HG02678 (cell line): ENCODE results near the gene PLCL2.
"Not testable (repeated sequence)": the region's sequence is repeated elsewhere in the genome, so short reads cannot be mapped to it uniquely, and the experiment has no call there.

Source experiments
- ATAC-seq: cut with Tn5 transposase; IDR thresholded peaks from one replicate; pipeline ENCODE4 v1.9.1; 2021; ENCODE audit warnings: mild to moderate bottlenecking, moderate library complexity; ENCODE audit not compliant: unreplicated experiment

Gene PLCL2

DNA sequence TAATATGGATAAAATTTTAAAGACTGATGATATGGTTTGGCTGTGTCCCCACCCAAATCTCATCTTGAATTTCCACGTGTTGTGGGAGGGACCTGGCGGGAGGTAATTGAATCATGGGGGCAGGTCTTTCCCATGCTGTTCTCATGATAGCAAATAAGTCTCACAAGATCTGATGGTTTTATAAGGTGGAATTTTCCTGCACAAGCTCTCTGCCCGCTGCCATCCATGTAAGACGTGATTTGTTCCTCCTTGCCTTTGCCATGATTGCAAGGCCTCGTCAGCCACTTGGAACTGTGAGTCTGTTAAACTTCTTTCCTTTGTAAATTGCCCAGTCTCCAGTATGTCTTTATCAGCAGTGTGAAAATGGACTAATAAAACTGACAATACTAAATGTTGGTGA lies 222.0 kb downstream of the PLCL2 start:
- not testable (repeated sequence) for ATAC-seq

DNA sequence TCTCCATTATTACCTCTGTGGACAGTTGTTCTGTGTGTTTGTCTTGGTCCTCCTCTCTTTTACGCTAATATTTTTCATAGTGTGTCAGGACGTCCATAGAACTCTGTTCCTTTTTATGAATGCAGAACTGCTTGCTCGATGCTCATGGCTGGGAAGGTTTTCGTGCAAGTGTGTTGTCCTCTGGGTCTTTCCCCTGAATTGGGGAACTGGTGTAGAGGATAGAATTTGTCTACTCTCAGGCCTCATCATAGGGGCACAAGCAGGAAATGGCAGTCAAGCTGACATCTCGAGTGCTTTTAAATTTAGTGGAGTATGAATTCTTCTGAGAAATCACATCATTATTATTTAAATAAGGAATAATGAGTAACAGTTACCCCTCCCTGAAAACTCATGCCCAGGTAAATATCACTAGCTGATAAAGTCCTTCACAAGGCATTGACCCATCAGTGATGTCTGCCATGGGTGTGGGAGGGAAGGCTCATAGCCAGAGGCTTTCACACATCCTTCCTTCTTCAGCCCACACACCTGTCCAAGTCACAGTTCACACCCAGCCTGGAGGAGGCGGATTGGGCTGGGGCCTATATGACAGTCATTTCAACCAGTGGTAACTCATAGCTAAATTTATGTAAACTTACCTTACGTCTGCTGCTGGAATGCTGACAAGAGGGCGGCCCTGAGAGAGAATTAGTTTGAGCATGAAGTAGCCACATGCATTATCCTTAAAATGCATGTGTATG lies 226.1 kb downstream of the PLCL2 start:
- ATAC-seq: peak; percentile 52

DNA sequence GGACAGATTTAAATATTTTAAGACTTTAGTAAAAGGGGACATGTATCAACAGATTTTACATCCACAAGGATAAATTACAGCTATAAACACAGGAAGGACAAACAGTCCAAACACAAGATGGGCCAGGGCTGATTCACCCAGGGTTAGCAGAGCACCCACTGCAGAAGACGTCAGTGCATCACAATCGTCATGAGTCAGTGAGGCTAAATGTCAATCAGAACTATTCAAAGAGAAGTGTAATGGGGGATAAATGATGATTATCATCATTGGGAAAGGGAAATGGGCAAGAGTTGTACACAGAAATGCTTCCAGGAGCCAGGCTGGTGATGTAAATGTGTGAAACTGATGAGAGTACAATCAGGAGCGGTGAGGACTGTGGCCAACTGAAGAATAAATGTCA lies 226.8 kb downstream of the PLCL2 start:
- no peak for ATAC-seq

DNA sequence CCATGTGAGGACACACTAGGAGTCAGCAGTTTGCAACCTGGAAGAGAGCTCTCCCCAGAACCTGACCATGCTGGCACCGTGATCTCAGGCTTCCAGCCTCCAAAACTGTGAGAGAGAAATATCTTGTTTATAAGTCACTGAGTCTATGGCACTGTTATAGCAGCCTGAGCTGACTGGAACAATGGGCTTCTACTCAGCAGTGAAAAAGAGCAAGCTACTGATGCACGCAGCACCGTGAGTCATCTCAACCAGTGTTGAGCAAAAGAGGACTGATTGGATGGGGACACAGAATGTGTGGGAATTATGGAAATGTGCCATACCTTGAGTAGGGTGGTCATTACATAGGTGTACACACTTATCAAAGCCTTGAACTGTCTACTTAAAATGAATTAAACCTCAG lies 230.4 kb downstream of the PLCL2 start:
- ATAC-seq: no peak

DNA sequence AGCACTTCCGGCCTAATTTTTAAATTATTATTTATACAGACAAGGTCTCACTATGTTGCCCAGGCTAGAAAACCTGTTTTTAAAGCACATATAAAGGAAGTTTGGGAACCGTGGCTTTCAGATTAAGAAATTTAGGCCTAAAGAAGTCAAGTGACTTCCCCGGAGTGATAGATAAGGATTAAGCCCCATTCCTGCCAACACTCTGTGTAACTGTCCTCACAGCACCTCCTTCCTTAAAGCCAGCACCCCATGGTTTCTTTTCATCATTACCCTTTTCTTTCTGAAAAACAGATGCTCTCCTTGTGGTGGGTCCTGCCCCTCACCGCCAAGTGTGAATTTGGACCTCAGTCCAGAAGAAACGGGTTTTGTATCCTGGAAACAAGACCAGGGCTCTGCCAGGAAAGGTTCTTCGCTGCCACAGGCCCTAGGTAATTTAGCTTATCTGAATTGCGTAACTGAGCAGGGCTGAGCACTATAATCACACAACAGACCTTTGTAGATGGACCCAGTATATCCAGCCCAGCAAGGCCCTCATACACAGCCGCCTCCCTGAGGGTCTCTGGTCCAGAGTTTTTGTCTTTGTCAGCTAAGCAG lies 231.3 kb downstream of the PLCL2 start:
- ATAC-seq: no peak

DNA sequence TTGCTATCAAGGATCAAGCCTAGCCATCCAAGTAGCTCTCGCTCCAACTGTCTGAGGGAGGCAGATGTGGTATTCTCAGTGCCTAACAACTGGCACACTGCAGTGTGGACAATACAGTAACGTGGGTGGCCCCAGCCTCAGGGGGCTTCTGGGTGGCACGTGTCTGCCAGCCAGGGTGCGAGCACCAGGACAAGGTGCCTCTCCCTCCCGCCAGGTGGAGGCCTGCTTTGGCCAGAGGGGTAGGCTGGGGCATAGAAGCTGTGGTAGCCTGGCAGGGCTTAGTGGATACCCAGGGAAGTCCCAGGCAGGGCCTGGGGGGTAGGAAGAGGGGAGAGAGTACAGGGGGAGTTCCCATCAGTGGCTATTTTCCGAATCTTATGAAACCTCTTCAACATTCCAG lies 234.0 kb downstream of the PLCL2 start:
- ATAC-seq: no peak

DNA sequence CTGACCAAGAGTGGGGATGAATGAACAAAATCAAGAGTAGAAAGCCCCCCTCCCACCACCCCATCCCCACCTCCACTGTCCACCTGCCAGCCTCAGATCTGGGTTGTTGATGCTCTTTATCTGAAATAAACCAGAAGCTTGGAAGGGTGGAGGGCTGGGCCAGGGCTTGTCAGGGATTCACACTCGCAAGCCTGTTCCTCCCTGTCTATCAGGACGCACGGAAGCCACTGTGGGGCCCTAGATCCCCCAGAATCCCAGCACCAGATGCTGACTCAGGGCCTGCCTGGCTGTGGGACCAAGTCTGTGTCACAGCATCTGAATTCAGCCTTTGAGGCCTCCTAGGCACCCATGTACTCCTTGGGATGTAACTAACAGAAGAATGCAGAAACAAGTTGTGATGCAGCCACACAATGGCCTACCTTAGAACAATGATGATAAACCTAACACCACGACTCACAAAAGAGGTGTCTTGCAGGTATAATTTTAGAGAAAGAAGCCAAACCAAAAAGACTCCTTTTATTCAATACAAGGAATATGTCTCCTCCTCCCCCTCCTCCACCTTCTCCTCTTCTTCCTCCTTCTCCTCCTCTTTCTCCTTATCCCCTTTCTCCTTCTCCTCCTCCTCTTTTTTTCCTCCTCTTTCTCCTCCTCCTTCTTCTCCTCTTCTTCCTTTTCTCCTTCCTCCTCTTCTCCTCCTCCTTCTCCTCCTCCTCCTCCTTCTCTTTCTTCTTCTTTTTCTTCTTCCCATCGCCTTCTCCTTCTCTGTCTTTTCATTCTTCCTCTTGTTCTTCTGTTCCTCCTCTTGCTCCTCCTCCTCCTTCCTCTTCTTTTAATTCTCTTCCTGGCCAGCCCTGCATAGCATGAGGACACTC lies 234.7 kb downstream of the PLCL2 start:
- ATAC-seq: no peak

DNA sequence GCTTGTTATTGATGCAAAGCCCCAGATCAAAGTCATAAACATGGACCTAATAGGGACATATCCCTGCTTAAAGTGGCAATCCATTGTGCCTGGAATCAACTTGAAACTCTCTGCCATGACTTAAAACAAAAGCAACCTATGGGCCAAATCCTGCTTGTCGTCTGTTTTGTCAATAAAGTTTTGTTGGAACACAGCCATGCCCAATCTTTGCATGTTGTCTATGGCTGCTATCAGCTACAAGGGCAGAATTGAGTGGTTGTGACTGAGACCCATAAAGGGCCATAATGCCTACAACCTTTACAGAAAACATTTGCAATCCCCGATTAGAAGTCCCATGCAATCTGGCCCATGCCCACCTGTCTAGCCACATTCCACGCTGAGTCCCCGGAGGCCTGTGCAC lies 235.4 kb downstream of the PLCL2 start:
- ATAC-seq: no peak

DNA sequence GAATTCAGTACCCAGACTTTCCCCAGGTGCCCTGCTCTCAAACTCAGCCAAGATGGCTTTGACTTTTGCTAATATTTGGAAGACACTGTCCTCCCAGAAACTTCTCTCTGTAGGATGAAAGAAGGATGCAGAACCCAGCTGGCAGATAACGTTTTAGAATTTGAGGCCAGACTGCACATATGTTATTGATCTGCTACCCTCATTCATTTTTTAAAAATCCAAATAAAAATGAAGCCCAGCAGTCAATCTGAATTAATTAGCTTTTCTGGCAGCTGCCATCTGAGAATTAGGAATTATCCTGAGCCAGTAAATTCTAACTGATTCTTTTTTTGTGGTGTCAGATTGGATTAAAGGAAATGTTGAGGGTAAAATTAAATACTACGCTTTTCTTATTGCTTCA lies 236.6 kb downstream of the PLCL2 start:
- ATAC-seq: no peak

DNA sequence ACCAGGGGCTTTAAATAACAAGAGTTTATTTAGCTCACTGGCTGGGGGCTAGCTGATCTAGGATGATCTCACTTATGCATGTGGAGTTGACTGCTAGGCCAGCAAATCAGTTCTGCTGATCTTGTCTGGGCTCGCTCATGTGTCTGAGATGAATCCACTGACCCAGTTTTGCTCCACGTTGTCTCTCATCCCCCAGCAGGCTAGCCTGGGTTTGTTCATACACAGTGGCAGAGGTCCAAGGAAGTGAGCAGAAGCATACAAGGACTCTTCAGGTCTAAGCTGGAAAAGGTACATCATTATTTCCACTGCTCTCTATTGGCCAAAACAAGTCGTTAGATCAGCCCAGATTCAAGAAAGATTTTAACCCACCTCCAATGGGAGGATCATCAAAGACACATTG lies 238.0 kb downstream of the PLCL2 start:
- ATAC-seq: no peak

DNA sequence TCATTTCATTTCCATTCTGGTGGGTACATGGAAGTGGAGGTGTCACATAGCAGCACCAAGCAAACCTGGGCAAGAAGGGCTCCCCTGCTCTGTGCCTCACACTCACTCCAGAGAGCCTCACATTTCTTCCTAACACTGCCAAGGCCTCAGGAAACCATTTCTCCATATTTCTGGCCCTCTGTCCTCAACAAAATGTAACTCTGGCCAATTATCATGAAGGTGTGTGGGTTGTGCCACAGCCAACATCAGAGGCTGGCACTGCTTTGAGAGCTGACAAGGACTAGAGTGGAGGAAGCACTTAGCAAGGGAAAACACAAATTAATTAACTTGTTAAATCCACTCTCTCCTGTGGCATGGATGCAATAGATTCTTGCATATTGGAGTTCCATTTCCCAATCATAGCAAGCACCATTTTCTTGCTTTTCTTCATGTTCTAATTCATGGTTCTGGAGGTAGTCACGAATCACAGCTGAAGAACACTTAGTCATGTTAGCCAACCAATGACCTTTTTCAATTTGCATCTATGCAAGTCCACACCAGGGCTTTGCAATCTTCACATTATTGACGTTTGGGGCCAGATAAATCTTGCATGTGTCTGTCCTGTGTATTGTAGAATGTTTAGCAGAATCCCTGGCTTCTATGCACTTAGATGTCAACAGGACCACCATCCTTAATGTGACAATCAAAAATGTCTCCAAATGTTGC lies 241.1 kb downstream of the PLCL2 start:
- no peak for ATAC-seq

DNA sequence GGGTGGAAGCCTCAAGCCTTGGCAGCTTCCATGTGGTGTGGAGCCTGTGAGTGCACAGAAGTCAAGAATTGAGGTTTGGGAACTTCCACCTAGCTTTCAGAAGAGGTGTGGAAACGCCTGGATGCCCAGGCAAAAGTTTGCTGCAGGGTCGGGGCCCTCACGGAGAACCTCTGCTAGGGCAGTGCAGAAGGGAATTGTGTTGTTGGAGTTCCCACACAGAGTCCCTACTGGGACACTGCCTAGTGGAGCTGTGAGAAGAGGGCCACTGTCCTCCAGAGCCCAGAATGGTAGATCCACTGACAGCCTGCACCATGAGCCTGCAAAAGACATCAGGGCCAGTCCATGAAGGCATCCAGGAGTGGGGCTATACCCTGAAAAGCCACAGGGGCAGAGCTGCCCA lies 243.9 kb downstream of the PLCL2 start:
- not testable (repeated sequence) for ATAC-seq

DNA sequence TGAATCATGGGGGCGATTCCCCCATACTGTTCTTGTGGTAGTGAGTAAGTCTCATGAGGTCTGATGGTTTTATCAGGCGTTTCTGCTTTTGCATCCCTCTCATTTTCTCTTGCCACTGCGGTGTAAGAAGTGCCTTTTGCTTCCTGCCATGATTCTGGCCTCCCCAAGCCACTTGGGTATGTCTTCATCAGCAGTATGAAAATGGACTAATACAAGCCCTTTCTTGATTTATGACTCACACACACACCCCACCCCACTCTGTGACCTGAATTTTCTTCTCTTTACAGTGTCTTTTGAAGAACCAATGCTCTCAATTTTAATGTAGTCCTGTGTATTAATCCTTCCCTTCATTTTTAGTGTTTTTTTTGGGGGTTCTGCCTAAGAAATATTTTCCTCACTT lies 244.8 kb downstream of the PLCL2 start:
- ATAC-seq: no peak

DNA sequence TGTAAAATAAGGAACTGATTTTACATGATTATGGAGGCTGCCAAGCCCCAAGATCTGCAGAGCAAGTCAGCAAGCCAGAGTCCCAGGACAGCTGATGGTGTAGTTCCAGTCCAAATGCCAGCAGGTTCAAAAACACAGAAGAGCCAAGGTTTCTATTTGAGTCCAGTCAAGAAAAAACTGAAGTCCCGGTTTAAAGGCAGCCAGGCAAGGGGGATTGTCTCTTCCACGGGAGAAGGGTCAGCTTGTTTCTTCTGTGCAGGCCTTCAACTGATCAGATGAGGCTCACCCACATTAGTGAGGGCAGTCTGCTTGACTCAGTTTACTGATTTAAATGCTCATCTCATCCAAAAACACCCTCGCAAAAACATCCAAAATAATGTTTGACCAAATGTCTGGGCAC lies 246.2 kb downstream of the PLCL2 start:
- no peak for ATAC-seq

DNA sequence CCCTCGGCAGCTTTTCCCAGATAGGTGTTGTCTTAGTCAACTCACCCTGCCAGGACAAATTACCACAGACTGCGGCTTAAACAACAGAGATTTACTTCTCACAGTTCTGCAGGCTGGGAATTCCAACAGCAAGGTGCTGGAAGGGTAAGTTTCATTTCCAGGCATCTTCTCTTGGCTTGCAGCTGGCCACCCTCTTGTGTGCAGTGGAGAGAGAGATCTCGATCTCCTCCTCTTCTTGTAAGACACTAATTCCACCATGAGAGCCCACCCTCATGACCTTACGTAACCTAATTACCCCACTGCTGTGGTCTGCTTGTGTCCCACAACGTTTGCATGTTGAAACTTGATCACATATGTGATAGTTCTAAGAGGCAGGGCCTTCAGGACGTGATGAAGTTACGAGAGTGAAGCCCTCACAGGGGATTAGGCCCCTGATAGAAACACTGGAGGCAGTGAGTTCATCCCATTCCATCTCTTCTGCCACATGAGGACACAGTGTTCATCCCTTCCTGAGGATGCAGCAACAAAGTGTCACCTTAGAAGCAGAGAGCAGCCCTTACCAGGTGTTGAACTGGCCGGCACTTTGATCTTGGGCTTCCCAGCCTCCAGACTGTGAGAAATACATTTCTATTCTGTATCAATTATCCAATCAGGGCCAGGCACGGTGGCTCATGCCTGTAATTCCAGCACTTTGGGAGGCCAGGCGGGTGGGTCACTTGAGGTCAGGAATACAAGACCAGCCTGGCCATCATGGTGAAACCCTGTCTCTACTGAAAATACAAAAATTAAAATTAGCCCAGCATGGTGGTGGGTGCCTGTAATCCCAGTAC lies 247.7 kb downstream of the PLCL2 start:
- no peak for ATAC-seq

DNA sequence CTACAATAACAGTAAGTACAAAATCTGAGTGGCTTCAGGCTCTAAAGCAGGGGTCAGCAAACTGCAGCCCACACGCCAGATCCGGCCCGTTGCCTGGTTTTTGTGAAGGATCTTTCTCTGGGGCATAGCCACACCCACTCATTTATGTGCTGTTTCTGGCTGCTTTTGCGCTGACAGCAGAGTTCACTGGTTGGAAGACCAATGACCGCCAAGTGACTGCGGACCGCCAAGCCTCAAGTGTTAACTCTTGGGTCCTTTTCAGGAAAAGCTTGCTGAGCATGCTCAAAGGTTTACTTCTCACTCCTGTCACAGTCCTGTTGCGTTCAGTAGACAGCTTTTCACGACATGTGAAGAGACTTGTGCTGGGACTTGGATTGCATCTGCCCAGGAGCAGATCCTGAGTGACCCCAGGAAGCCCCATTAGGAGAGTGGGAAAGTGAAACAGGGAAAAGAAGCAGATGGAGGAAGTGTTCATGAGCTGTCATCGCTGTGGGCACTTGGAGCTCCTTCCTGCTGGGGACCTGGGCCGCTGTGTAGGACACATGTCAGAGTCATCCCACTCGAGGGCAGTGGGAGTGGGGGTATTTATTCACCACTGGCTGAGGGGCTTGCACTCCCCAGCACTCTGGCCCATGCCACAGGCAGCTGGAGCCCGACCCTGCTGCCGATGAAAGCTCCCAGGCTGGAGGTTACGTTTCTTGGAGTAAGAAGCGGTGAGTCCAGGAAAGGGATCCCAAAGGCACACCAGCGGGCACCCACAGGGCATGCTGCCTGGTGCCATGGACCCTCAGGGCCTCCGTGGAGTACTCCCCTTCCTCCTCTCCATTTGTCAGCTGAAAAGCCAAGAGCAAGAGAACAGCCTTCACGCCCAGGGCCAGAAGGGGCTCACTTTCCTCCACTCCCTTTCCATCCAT lies 249.1 kb downstream of the PLCL2 start:
- ATAC-seq: no peak

DNA sequence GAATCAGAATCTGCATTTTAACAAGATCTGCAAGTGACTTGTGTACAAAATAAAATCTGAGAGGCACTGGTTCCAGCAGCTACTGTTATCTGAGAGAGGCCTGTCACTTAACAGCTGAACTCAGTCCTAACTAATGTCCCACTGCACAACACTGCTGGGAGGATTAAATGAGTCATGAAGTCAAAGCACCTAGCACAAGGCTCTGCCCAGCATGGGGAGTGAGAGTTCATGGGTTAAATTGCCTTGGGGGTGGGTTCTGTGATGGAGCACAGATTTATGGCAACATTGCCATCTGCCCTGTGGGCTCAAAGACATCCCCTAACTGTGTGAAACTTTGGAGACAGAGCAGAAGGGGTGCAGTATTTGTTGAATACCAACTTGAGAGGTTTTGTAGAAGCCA lies 250.9 kb downstream of the PLCL2 start:
- ATAC-seq: no peak

DNA sequence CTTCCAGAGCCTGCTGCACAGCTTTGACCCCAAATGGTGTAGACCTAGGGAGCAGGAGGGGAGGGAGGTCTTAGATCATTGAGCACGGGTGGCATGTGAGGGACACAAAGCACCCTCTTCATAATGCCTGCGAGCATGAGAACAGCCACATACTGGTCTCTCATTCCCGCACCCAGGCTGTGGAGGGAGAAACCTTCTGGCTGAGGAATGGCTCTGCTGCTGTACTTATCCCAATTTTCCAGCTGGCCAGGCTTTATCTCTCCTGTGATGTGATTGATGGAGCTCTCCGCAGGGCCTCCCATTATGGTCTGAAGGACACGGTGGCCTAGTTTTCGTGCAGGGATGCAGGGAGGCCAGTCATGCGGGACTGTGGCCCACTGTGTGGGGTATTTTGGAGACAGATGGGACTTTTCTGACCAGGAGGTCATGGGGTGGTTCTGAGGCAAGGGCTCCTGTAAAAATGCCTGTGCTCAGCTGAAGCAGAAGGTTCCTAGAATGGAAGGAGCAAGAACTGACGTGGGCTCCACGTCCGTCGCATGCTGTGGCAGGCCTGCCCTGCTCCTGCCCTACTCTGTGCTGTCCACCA lies 251.5 kb downstream of the PLCL2 start:
- ATAC-seq: no peak

DNA sequence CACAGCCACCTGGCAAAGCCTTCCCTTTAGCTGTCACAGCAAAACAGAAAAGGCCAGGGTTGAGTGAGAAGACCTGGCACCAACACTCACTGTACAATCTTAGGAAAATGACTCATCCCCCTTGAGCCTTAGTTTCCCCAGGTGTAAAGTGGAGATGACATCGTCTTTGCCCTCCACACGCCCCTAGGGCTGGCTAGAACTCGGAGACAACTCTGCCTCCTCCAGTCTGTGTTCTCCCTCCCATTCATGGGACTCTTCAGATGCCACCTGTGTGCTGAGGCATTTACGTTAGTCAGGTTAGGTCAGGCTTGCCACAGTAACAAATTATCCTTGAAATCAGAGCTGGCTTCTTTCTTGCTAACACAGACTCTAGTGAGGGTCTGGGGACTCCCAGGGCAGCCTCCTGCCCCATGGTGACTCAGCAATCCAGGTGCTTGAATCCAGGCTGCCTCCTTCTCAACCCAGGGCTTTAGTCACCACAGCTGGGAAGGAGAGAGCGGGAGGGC lies 252.6 kb downstream of the PLCL2 start:
- ATAC-seq: no peak
